Superior temporal gyrus (tissue), 1 donor: ENCODE data around the gene PPCS.
"Not testable (repeated sequence)": the region's sequence is repeated elsewhere in the genome, so short reads cannot be mapped to it uniquely, and the experiment has no call there.

Experiments used
- DNase-seq: peaks from one replicate; pipeline ENCODE4 v3.0.0-alpha.2; 2016; ENCODE audit errors: extremely low spot score

The PPCS gene

DNA sequence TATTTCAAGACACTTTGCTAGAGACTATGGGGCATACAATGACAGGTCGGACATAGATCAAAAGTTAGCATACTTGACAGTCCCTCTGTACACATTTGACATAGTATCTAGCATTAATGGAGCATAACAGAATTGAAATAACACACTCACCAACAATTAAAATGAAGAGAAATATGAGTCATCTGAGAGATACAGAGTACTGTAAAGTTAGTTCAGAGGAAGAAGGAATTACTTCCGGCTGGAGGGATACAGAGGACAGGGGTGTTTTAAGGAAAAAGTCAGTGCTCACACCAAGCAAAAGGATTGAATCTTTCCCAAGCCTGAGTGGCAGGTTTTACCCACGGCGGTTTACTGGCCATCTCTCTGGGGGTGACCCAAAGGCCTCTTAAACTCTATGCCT lies 3.0 kb upstream of the PPCS start:
- DNase-seq: no peak

DNA sequence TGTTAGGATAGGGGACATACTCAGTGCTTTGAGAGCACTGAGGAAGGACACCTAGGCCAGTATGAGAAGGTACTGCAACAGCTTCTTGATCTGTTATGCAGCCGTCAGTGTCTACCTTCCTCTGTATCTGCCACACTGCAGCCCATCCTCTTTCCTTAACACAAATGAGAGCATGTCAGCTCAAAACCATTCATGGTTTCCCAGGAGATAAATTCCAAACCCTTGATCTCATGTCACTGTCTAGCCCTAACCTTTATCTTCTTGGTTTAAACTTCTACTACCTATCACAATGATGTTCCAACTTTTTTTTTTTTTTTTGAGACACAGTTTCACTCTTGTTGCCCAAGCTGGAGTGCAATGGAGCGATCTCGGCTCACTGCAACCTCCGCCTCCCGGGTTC lies 1.9 kb upstream of the PPCS start:
- DNase-seq: no peak

DNA sequence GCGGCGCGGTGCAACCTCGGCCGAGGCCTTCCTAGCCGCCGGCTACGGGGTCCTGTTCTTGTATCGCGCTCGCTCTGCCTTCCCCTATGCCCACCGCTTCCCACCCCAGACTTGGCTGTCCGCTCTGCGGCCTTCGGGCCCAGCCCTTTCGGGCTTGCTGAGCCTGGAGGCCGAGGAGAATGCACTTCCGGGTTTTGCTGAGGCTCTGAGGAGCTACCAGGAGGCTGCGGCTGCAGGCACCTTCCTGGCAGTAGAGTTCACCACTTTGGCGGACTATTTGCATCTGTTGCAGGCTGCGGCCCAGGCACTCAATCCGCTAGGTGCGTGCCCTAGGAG lies 379 bp downstream of the PPCS start:
- peak; percentile 52 for DNase-seq

- no peak for DNase-seq
Measured at GRCh38 chr1:42461196-42461595, 4.9 kb downstream of the PPCS start.

GRCh38 chr1:42462828-42463763 lies 6.8 kb downstream of the PPCS start, which contains the start of gene CCDC30:
CCDC30 (plus strand) TSS chr1:42463286; CDS start chr1:42480552, 17,266 bp downstream.
- peak; percentile 97 for DNase-seq

- DNase-seq: peak; percentile 16
Measured at GRCh38 chr1:42463921-42464320, 7.6 kb downstream of the PPCS start.

DNA sequence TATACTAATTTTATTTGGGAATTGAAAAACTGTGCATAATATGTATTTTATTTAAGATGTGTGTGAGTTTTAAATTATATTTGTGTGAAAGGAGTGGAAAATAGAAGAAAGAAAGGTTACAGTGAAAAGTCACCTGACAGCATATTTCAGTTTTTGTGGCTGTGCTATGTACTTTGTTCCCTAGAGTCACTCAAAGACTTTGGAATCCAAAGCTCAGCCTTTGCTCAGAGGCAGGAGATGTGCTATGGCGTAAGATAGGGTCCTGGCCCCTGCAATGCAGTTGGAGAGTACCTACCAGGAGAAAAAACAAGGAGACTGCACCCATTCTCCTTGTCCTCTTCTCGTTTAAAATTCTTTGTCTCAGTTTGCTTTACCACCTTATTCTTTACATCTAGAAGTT lies 9.7 kb downstream of the PPCS start:
- DNase-seq: no peak

DNA sequence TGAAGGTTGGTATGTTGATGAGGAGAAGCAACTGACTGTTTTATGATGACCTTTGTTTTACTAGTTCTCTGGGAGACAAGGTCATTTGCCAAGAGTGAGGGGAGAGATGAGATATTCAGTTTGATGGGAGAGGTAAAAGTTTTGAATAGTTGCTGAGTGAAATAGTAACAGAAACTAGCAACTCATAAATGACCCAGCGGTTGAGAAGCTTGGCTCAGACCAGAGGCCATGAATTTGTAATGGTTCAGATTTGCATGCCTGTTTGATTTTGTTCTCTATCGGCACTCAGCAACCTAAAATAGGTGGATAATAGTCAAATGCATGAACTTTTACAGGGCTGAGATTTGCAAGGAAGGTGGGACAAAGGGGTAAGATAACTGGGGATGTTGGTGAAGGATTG lies 13.4 kb downstream of the PPCS start:
- DNase-seq: no peak

GRCh38 chr1:42476605-42477004 lies 20.3 kb downstream of the PPCS start:
- DNase-seq: no peak

GRCh38 chr1:42477354-42477753 lies 21.0 kb downstream of the PPCS start:
- not testable (repeated sequence) for DNase-seq

- DNase-seq: no peak
Measured at GRCh38 chr1:42477775-42478174, 21.4 kb downstream of the PPCS start.

DNA sequence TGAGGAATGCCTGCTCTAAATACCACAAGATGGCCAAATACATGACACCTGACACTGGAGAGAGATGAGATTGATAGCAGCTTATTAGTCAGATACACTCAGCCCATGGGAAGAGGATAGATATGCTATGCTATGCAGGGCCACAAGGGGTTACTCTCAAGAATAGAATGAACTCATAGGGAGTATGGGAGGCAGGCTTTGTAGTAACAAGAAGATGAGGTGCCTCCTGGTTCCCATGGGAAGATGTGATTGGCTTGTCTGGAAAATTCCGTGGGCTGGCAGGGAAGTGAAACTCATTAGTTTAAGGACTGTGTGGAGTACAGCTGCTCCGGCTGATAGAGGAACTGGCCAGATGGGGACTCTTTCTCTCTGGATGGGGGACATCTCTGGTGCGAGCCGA lies 23.3 kb downstream of the PPCS start:
- DNase-seq: no peak

DNA sequence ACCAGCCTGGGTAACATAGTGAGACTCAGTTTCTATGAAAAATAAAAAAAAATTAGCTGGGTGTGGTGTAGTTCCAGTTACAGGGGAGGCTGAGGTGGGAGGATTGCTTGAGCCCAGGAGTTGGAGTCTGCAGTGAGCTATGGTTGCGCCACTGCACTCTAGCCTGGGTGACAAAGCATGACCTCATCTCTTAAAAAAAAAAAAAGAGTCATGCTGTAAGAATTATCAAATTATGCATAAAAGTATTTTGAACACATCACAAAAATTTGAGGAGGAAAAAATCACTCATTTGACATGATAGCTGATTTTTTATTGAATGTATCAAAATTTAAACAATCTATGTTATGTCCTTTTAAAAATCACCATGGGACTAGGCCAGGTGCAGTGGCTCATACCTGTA lies 24.6 kb downstream of the PPCS start:
- no peak for DNase-seq

DNA sequence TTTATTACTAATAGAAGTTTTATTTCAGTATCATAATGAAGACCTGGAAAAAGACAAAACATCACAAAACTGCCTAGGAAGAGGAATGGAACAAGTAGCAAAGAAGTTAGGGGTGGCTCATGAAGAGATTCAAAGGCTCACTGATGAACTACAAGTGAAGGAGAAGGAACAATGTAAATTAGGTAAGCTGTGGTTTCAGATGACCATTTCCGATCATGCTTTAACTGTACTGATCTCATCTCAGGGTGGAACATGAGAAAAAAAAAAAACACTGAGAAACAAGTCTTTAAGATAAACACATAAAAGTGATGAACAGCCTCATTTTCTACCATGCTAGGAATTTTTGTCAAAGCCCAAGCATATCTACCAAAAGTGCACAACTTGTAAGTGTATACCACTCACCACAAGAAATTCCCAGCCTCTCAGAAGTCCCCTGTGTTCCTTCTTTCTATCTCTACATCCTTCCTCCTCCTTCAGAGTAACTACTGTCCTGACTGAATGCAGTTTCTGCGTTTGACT lies 26.4 kb downstream of the PPCS start:
- no peak for DNase-seq

DNA sequence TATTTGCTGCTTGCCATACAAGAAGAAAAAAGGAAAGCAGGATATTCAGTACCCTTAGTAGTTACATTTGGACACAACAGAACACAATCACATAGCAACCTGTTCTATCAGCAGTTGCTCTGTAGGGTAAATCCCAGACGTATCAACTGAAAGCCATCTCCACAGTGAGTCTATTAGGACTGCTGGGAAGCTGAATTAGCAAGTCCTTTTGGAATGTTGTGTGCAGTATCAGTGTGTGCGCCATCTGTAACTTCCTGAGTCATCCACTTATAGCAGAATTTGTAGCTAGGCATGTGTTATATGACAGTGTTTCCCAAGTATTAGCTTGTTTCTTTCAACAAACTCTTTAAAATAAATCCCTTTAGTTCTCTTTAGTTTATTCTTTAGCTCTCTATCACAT lies 28.0 kb downstream of the PPCS start:
- DNase-seq: no peak

GRCh38 chr1:42490237-42490636 lies 33.9 kb downstream of the PPCS start:
- DNase-seq: no peak

DNA sequence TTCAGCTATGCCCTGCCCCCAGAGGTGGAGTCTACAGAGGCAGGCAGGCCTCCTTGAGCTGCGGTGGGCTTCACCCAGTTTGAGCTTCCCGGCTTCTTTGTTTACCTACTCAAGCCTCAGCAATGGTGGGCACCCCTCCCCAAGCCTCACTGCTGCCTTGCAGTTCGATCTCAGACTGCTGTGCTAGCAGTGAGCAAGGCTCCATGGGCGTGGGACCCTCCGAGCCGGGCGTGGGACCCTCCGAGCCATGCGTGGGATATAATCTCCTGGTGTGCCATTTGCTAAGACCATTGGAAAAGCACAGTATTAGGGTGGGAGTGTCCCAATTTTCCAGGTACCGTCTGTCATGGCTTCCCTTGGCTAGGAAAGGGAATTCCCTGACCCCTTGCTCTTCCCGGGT lies 45.7 kb downstream of the PPCS start:
- not testable (repeated sequence) for DNase-seq

GRCh38 chr1:42504535-42505128 lies 48.3 kb downstream of the PPCS start:
- DNase-seq: no peak

- no peak for DNase-seq
Measured at GRCh38 chr1:42506576-42506975, 50.2 kb downstream of the PPCS start.
